ENCODE data around the gene LZTS2.
"Not testable (repeated sequence)": the region's sequence is repeated elsewhere in the genome, so short reads cannot be mapped to it uniquely, and the experiment has no call there.

Gene LZTS2, protein sequence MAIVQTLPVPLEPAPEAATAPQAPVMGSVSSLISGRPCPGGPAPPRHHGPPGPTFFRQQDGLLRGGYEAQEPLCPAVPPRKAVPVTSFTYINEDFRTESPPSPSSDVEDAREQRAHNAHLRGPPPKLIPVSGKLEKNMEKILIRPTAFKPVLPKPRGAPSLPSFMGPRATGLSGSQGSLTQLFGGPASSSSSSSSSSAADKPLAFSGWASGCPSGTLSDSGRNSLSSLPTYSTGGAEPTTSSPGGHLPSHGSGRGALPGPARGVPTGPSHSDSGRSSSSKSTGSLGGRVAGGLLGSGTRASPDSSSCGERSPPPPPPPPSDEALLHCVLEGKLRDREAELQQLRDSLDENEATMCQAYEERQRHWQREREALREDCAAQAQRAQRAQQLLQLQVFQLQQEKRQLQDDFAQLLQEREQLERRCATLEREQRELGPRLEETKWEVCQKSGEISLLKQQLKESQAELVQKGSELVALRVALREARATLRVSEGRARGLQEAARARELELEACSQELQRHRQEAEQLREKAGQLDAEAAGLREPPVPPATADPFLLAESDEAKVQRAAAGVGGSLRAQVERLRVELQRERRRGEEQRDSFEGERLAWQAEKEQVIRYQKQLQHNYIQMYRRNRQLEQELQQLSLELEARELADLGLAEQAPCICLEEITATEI

GRCh38 chr10:100999742-101000126 lies at the start of gene LZTS2:
LZTS2 (plus strand) TSS chr10:100999808; CDS start chr10:101002539, 2,731 bp downstream.
- DNase-seq (ENCODE audit: low read depth) = no peak

- no peak for DNase-seq (ENCODE audit: low read depth)
Observed at GRCh38 chr10:100960251-100960650, 39.4 kb upstream of the LZTS2 start.

DNA sequence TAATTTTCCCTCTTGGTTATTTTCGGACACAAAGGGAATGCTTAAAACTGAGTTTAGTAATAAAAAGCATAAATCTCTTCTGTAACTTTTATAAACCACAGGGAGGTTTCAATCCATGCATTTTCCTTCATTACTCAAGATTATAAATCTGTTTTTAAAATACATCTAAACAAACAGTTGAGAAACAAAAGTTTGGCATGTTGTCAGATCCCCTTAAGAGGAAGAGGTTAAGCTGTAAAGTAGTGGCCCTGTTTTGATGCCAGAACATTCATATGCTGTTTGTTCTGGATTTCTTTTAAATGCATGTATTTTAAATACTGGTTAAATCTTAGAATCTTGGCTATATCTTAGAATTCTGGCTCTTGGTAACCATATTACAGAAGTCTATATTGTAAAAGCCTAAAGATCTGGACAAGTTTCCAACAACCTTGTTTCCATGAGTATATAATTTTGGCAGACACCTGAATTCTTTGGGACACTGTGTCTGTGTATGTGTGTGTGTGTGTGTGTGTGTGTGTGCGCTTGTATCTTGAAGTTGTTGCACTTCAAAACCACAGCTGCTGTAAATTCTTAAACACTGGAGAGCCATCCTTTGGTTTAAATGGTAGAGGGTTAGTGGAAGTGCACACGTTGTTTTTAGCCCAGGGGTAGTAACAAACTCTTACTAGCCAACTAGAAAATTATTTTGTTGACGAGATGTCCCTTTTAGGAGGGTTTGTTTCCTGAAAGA lies 37.1 kb upstream of the LZTS2 start:
- no peak for DNase-seq (ENCODE audit: low read depth)

- DNase-seq (ENCODE audit: low read depth) = no peak
Observed at GRCh38 chr10:100963826-100964225, 35.8 kb upstream of the LZTS2 start.

DNA sequence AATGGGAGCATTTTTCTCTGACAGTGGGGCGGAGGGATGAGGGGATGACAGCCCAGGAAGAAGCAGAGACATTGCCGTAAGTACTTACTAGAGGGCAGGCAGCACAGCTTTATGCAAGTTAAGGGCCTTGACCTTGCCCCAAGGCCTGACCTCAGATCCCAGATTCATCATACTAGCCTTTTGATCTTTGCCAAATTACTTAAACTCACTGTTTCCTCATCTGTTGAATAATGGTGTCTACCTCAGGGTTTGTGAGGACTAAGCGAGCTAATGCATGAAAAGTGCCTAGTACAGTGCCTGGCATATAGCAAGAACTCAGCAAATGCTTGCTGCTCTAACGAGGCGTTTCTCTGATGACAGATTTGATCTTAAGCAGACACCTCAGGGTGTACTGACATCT lies 33.8 kb upstream of the LZTS2 start:
- DNase-seq (ENCODE audit: low read depth) = no peak

DNA sequence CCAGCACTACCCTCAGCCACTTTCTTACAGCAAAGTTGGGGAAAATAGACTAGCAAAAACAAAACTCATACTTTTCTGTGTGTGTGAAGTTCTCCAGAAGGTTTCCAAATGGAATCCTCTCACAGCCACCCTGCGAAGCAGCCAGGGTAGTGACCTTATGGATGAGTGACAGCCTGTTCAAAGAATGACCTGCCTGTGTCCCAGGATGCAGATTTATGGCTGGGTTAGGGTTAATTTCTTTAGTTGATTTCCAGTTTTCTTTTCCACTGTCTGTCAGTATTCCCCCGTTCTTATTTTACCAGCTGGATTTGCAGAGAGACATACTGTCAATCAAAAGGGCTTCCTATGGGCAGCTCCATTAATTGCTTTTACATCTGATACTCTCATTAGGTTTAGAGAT lies 32.7 kb upstream of the LZTS2 start:
- DNase-seq (ENCODE audit: low read depth) = no peak

DNA sequence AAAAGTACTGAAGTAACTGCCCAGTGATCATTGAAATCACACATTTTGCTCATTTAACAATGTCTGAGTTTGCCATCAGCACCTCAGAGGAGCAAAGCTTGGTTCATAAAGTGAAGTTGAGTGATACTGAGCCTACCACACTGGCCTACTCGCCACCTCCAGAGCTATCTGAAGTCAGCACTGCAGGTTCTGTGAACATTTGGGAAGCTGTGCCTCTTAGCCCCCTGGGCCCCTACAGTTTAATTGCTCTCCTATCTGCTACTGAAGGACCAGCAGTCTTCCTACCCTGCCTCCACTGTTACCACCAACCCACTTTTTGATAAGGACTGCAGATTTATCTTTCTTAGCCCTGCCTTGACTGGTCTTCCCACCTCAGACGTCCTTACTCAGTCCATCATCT lies 32.3 kb upstream of the LZTS2 start:
- no peak for DNase-seq (ENCODE audit: low read depth)

DNA sequence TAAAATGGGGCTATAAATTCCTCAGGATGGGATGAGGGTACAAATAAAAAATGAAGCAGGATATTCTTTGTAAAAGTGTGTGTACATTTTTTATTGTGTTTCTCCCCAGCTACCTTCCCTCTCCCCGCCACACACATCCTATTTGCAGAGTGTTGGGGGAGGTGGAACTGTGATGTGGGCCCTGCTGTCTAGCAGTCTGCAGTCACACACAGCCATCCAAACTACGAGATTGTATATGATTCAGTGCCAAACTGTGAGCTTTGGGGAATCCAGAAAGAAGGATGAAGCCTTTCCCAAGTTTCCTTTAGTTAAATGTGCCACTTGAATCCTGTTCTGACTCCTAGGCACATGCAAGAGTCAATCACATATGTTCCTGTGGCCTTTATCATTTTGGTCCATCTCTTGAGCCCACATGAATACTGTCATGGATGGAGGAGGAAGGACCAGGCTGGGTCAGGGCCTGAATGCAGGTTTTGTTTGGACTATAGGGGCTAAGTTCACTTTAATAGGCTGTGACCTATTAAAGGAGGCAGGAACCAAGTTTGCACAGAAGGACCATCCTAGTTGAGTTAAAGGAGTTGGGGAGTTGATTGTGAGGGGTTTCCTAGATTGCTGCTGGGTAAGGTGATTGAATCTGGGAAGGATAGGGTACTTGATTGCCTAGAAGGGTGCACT lies 31.4 kb upstream of the LZTS2 start:
- DNase-seq (ENCODE audit: low read depth) = no peak

GRCh38 chr10:100968863-100969186 lies 30.8 kb upstream of the LZTS2 start:
- DNase-seq (ENCODE audit: low read depth) = no peak

DNA sequence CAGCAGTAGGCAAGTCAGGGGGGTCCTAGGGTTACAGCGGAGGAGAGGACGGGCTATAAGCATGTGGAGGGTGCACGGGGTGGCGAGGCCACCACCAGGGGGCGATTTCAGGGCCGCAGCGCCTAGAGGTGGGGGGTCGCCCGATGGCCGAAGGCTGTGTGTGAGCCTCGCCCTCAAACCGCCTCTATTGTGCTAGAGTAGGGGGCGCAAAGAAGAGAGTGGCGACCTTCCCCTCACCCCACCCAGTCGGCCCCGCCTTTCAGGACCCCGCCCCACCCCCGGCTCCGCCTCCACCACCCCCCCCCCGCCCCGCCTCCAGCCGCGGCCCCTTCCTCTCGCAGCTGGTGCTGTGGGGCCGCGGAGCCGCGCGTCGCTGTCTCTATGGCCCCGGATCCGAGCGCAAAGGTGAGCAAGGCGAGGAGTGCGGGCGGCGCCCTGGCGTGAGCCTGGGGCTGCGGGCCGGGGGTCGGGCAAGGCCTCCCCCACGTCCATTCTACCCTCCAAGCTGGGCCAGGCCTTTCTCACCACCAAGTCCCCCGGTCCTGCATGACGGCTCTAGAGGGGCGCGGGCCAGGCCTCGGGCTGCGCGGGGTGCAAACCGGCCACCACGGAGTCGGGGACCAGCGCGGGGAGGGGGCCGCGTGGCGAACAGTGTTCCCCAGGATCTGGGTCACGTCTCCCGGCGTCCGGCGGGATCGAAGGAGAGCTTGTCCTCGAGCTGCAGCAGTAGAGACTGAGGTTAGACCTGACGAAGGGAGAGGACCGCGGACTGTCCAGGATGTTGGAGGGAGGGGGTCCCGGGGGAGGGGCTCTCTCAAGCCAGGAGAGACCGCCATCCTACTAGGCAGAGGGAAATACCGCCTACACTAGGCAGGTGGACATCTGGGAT lies 30.2 kb upstream of the LZTS2 start, which contains the start of gene SEMA4G:
Gene SEMA4G (plus strand): TSS at position 318 of the 889 bp plus-strand sequence. CDS start 3,409 bp downstream, outside the sequence.
- DNase-seq (ENCODE audit: low read depth) = no peak

- DNase-seq (ENCODE audit: low read depth) = peak; percentile 17
Observed at GRCh38 chr10:100970076-100970913, 29.3 kb upstream of the LZTS2 start.

DNA sequence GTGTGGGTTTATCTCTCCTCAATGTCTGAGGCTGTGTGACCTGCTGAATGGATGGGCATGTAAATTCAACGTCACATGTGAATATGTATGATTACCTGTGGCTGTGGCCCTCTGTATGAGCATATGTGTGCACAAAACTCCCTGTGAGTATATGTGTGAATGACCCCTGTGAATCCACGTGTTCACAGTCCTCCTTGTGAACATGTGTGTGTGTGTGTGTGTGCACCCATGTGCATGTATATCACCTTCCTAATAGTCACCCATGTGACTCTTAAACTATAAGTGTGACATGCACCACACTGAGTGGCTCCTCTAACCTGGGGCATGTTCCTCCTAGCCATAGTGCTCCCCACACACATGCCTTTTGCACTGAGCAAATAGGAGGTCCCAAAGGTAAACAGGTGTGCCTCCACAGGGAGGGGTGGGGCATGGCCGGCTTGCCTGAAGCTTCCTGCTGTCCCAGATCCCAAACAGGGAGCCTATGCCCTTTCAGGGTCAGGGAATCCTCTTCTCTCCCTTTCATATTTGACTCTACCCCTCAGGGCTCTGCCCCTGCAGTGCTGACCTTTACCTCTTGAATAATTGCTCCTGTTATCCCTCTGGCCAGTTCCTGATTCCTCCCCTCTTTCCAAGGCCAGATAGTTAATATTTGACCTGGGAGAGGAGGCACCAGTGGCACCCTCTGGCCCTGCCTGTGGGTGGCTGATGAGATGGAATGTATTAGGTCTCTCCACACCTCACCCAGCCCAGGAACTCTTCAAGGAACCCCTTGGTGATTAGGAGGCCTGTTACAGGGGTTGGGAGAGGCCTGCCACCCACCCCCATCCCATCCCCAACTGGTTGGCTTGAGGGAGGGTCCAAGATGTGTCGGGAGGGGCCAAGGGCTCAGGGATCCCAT lies 28.4 kb upstream of the LZTS2 start:
- no peak for DNase-seq (ENCODE audit: low read depth)

- DNase-seq (ENCODE audit: low read depth) = no peak
Observed at GRCh38 chr10:100972115-100972903, 27.3 kb upstream of the LZTS2 start.

- DNase-seq (ENCODE audit: low read depth) = no peak
Observed at GRCh38 chr10:100972904-100973535, 26.6 kb upstream of the LZTS2 start.

GRCh38 chr10:100975397-100975796 lies 24.2 kb upstream of the LZTS2 start:
- not testable (repeated sequence) for DNase-seq (ENCODE audit: low read depth)

DNA sequence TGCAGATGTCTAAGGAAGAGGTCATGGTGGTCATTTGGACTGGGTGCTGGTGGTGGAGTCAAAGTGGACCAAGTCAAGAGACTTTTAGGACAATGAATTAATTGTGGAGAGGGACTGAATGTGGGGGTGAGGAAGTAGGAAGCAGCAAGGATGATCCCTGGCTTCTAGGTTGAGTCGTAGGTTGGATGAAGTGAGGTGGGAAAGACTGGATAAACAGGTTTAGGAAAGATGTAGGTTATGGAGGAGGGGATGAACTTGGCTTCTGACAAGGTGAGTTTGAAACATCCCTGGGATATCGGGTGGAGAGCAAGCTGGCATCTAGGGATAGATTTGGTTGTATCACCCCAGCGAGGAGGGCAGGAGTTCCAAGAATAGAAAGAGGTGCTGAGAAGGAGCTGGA lies 22.7 kb upstream of the LZTS2 start:
- no peak for DNase-seq (ENCODE audit: low read depth)

DNA sequence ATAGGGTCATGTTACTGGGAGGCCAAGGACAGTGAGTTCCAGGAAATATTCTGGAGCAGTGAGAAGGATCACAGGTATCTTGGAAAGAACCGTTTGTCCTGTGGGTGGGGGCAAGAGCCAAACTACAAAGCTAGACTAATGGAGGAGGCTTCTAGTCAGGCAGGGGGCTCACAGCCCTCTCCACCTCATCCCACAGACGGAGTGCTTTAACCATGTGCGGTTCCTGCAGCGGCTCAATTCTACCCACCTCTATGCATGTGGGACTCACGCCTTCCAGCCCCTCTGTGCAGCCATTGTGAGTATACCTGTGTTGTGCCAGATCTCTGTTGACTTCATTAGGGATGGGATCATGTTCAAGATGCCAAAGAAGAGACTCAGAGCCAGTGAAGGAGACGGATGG lies 22.2 kb upstream of the LZTS2 start:
- no peak for DNase-seq (ENCODE audit: low read depth)

All from stimulated activated CD8-positive, alpha-beta memory T cell treated with anti-CD3 and anti-CD28 coated beads, Interleukin-12 subunit alpha, Interleukin-12 subunit beta, amount 100 ng/mL, for 4 hours (primary cell).